K562 (cell line): ENCODE measurements around the gene MYL6B. TPM values are rescaled to one million over a fixed set of nuclear protein-coding genes. Genes with fewer than 3 reads are reported as not detected.

Source experiments
- FOXK1 ChIP-seq: sonication (generic); formaldehyde crosslinking; IDR thresholded peaks from 2 replicates; pipeline ENCODE4 v1.8.0; 2022; ENCODE audit warnings: missing genetic modification reagents, mild to moderate bottlenecking, borderline replicate concordance
- MED1 ChIP-seq: sonication (generic); formaldehyde crosslinking; IDR thresholded peaks from 2 replicates; pipeline ENCODE4 v1.8.1; 2023; ENCODE audit warnings: missing genetic modification reagents, borderline replicate concordance
- POLR2G ChIP-seq: fragments of 200-400 bp; formaldehyde crosslinking; IDR thresholded peaks from 2 replicates; pipeline ENCODE4 v1.6.1; 2017; ENCODE audit warnings: low read depth, mild to moderate bottlenecking, antibody characterized with exemption, low read length, moderate library complexity
- REST ChIP-seq, 2 experiments: fragments of 450-650 bp; formaldehyde crosslinking in 1 of 2; IDR thresholded peaks; 2 replicates each; pipeline versions ENCODE4 v1.4.0 to v1.6.1; 2014 to 2020; ENCODE audit warnings: mild to moderate bottlenecking in 2 of 2, borderline replicate concordance in 1 of 2, low read depth in 1 of 2
- TAF1 ChIP-seq: IDR thresholded peaks from 2 replicates; pipeline ENCODE4 v1.6.1; 2011; ENCODE audit warnings: mild to moderate bottlenecking, low read length, moderate library complexity; ENCODE audit not compliant: insufficient read depth, control insufficient read depth, severe bottlenecking; ENCODE audit errors: extremely low read depth
- ZBTB11 ChIP-seq, 3 experiments: fragments of 200-800 bp in 1 of 3; fragments of 250-450 bp in 1 of 3; fragments of 450-650 bp in 1 of 3; sonication (Bioruptor Pico) in 1 of 3; sonication (Bioruptor generic) in 1 of 3; formaldehyde crosslinking in 1 of 3; IDR thresholded peaks; 2 replicates each; pipeline versions ENCODE4 v1.6.1 to v1.8.0; 2016 to 2022; ENCODE audit warnings: mild to moderate bottlenecking in 2 of 3, missing genetic modification characterization in 2 of 3, missing compliant biosample characterization in 1 of 3, moderate library complexity in 1 of 3
- ZBTB8A ChIP-seq: fragments of 450-650 bp; IDR thresholded peaks from 2 replicates; pipeline ENCODE4 v1.6.1; 2018; ENCODE audit warnings: mild to moderate bottlenecking, moderate library complexity; ENCODE audit not compliant: partially characterized antibody
- ZNF717 ChIP-seq: fragments of 250-450 bp; sonication (Bioruptor Pico); IDR thresholded peaks from 2 replicates; pipeline ENCODE4 v1.5.0; 2021
- polyA plus RNA-seq, 8 experiments: library from polyadenylated mRNA; depleted of rRNA in 4 of 8; stranded (reverse) in 5 of 8; unstranded in 3 of 8; fragments of >200 nt; fragmentation: Nextera tagmentation in 2 of 8; fragmentation: Illumina TruSeq in 1 of 8; extraction: Ambion mirVana in 2 of 8; extraction: Trizol in 1 of 8; gene quantifications; 2 replicates each; pipeline versions ENCODE4 v1.2.1 to v1.2.3, GENCODE V29; 2011 to 2014; ENCODE audit warnings: inconsistent platforms in 1 of 8, missing spikeins in 1 of 8
- total RNA-seq, 7 experiments: library from RNA; depleted of rRNA in 6 of 7; stranded (reverse); fragments of >200 nt in 6 of 7; fragmentation: Illumina TruSeq in 2 of 7; extraction: Trizol in 2 of 7; gene quantifications; 2 replicates each; pipeline versions ENCODE4 v1.2.1 to v1.2.3, GENCODE V29; 2011 to 2021; ENCODE audit warnings: low replicate concordance in 1 of 7
- TF ChIP-seq, protein P1 (sequence below): fragments of 250-450 bp; sonication (Bioruptor Pico); IDR thresholded peaks from 2 replicates; pipeline ENCODE4 v1.8.0; 2021; ENCODE audit warnings: moderate library complexity, mild to moderate bottlenecking, inconsistent platforms
- TF ChIP-seq, protein P2 (sequence below): fragments of 450-650 bp; formaldehyde crosslinking; IDR thresholded peaks from 2 replicates; pipeline ENCODE4 v1.4.0; 2020; ENCODE audit warnings: mild to moderate bottlenecking, moderate library complexity

The MYL6B gene
- total and polyA plus RNA-seq, 9 of the 15 experiments (the other 6 are each of a cell fraction or from before 2014, with no cell fraction given): 42.8 to 77.3 (median 68.6) TPM

GRCh38 chr12:56119361-56119796 lies 33.0 kb upstream of the MYL6B start (continued):
- TF ChIP-seq REST (IDR thresholded peaks at IDR 0.05; ENCODE audit: borderline replicate concordance) (peak; percentile 77), REST (CRISPR knock-in tag; IDR thresholded peaks at IDR 0.05; ENCODE audit: low read depth) (no peak), POLR2G (no peak), FOXK1 (CRISPR knock-in tag) (no peak), TAF1 (no peak), ZBTB11 (CRISPR knock-in tag; IDR thresholded peaks at IDR 0.05) (no peak), ZBTB8A (no peak), ZNF717 (CRISPR knock-in tag) (no peak), MED1 (no peak)
- TF ChIP-seq, protein P1, sequence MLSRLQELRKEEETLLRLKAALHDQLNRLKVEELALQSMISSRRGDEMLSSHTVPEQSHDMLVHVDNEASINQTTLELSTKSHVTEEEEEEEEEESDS: no peak
- TF ChIP-seq, protein P2, sequence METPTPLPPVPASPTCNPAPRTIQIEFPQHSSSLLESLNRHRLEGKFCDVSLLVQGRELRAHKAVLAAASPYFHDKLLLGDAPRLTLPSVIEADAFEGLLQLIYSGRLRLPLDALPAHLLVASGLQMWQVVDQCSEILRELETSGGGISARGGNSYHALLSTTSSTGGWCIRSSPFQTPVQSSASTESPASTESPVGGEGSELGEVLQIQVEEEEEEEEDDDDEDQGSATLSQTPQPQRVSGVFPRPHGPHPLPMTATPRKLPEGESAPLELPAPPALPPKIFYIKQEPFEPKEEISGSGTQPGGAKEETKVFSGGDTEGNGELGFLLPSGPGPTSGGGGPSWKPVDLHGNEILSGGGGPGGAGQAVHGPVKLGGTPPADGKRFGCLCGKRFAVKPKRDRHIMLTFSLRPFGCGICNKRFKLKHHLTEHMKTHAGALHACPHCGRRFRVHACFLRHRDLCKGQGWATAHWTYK (CRISPR knock-in tag): no peak
